HepG2 (cell line): Measurements from ENCODE around the gene SLC25A25. TPM values are rescaled to one million over a fixed set of nuclear protein-coding genes. Genes with fewer than 3 reads are reported as not detected.

ENCODE experiments used
- CREM ChIP-seq, 2 experiments: sonication (generic) in 1 of 2; formaldehyde crosslinking in 1 of 2; IDR thresholded peaks; 2 replicates each; pipeline versions ENCODE4 v1.4.0 to v1.6.1; 2016 to 2020; ENCODE audit warnings: antibody characterized with exemption in 1 of 2, mild to moderate bottlenecking in 1 of 2, missing genetic modification reagents in 1 of 2
- EED ChIP-seq: sonication (generic); formaldehyde crosslinking; IDR thresholded peaks from 2 replicates; pipeline ENCODE4 v1.5.0; 2020; ENCODE audit warnings: mild to moderate bottlenecking, missing genetic modification reagents
- KDM5A ChIP-seq: fragments of 200-600 bp; sonication (generic); IDR thresholded peaks from 2 replicates; pipeline ENCODE4 v1.7.0; 2018; ENCODE audit warnings: antibody characterized with exemption, mild to moderate bottlenecking, low read length, borderline replicate concordance
- KDM5B ChIP-seq: sonication (generic); formaldehyde crosslinking; IDR thresholded peaks from 2 replicates; pipeline ENCODE4 v1.4.0; 2020; ENCODE audit warnings: missing genetic modification reagents, mild to moderate bottlenecking, borderline replicate concordance
- SMAD1 ChIP-seq: sonication (generic); formaldehyde crosslinking; IDR thresholded peaks from 2 replicates; pipeline ENCODE4 v1.4.0; 2020; ENCODE audit warnings: missing genetic modification reagents, low read depth, mild to moderate bottlenecking, borderline replicate concordance
- ZBTB7B ChIP-seq: sonication (generic); formaldehyde crosslinking; IDR thresholded peaks from 2 replicates; pipeline ENCODE4 v1.4.0; 2020; ENCODE audit warnings: missing genetic modification reagents
- ZNF564 ChIP-seq: sonication (generic); formaldehyde crosslinking; IDR thresholded peaks from 2 replicates; pipeline ENCODE4 v1.8.1; 2023; ENCODE audit warnings: mild to moderate bottlenecking, missing genetic modification reagents
- ZNF687 ChIP-seq: sonication (generic); formaldehyde crosslinking; IDR thresholded peaks from 2 replicates; pipeline ENCODE4 v1.5.1; 2020; ENCODE audit warnings: mild to moderate bottlenecking, missing genetic modification reagents, moderate library complexity
- ZSCAN31 ChIP-seq: sonication (generic); formaldehyde crosslinking; IDR thresholded peaks from 2 replicates; pipeline ENCODE4 v1.5.0; 2020; ENCODE audit warnings: low read depth, mild to moderate bottlenecking, missing genetic modification reagents
- polyA plus RNA-seq, 8 experiments: library from polyadenylated mRNA; depleted of rRNA in 3 of 8; stranded (reverse) in 7 of 8; unstranded in 1 of 8; fragments of >200 nt; fragmentation: Illumina TruSeq in 4 of 8; extraction: Trizol in 4 of 8; gene quantifications; 2 replicates each; pipeline versions ENCODE4 v1.2.1 to v1.2.3, GENCODE V29; 2011 to 2016; ENCODE audit warnings: low read depth in 4 of 8, missing spikeins in 1 of 8, mixed read lengths in 1 of 8; ENCODE audit not compliant: insufficient read depth in 1 of 8
- total RNA-seq, 5 experiments: library from RNA; depleted of rRNA; stranded (reverse); fragments of >200 nt; fragmentation: Illumina TruSeq; extraction: Trizol; gene quantifications; 2 replicates each; pipeline ENCODE4 v1.2.3, GENCODE V29; 2016; ENCODE audit warnings: low read depth in 1 of 5

The SLC25A25 gene
- total and polyA plus RNA-seq, 2 of the 13 experiments (the other 11 are each of a cell fraction or from before 2014, with no cell fraction given) = 10.5 to 24.8 TPM

DNA sequence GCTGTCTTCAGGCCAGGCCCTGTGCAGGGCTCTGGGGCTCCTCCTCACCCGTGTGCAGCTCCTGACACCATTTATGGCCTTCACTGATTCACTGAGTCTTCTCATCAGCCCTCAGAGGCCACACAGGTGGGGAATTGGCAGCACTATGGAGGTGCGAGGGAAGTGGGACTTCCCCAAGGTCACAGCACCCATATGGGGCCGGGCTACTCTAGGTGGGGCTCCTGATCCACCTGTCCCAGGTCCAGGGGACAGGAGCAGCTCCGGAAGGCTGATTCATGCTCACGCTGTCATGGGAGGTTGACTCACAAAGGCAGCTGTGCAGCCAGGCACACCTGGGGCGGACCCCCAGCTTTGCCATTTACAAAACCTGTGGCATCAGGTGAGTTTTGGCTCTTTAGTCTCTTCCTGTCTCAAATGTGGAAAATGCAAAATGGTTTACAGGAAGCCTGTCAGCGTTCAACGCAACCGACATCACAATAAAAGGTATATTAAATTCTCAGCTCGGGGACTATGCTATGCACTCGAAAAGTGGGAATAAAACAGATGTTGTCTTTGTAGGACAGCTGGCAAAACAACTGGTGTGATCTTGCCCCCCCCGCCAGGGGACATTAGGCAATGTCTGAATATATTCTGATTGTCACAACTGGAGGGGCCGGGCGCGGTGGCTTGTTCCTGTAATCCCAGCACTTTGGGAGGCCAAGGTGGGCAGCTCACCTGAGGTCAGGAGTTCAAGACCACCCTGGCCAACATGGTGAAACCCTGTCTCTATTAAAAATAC lies 15.9 kb upstream of the SLC25A25 start (continued):
- TF ChIP-seq ZNF687 (CRISPR knock-in tag) = peak; percentile 68
- no peak for TF ChIP-seq EED (CRISPR knock-in tag)
- peak; percentile 69; the same call in 1 of the 2 replicates for TF ChIP-seq ZBTB7B (CRISPR knock-in tag)
- TF ChIP-seq ZNF564 = no peak
- 0 out of 2 replicates have a peak, but pooled peaks have one; percentile 40 for TF ChIP-seq ZSCAN31 (CRISPR knock-in tag)
- no peak for TF ChIP-seq KDM5B
- TF ChIP-seq CREM (IDR thresholded peaks at IDR 0.05) = no peak
- TF ChIP-seq CREM (CRISPR knock-in tag; IDR thresholded peaks at IDR 0.05) = no peak
- TF ChIP-seq SMAD1 (CRISPR knock-in tag) = peak; percentile 22; the same call in 1 of the 2 replicates
- TF ChIP-seq KDM5A = no peak
